Ammon's horn (tissue), 1 donor: ENCODE data around the gene KAZN.

Source experiments
- DNase-seq: peaks from one replicate; pipeline ENCODE4 v3.0.0-alpha.2; 2016; ENCODE audit warnings: low spot score

Gene KAZN

GRCh38 chr1:15160626-15161025, 562.1 kb downstream of the KAZN start:
- DNase-seq, result no peak

GRCh38 chr1:15167386-15167785, 568.9 kb downstream of the KAZN start:
- no peak for DNase-seq
